Choroid plexus epithelial cell (primary cell): ENCODE data around the gene MYOC.

Experiments
- DNase-seq: peaks from one replicate; pipeline ENCODE4 v3.0.0-alpha.2; 2010; ENCODE audit warnings: low read depth
- H3K4me3 ChIP-seq: 2 replicates; pipeline ENCODE4 v1.5.1; 2011; ENCODE audit warnings: low read depth, mild to moderate bottlenecking, control low read depth, low read length, moderate library complexity
- TF ChIP-seq, protein P1 (sequence below): conservative IDR thresholded peaks from 2 replicates; pipeline ENCODE4 v1.5.1; 2011; ENCODE audit warnings: low read depth, mild to moderate bottlenecking, control low read depth, inconsistent platforms, low read length, moderate library complexity

Gene MYOC

DNA sequence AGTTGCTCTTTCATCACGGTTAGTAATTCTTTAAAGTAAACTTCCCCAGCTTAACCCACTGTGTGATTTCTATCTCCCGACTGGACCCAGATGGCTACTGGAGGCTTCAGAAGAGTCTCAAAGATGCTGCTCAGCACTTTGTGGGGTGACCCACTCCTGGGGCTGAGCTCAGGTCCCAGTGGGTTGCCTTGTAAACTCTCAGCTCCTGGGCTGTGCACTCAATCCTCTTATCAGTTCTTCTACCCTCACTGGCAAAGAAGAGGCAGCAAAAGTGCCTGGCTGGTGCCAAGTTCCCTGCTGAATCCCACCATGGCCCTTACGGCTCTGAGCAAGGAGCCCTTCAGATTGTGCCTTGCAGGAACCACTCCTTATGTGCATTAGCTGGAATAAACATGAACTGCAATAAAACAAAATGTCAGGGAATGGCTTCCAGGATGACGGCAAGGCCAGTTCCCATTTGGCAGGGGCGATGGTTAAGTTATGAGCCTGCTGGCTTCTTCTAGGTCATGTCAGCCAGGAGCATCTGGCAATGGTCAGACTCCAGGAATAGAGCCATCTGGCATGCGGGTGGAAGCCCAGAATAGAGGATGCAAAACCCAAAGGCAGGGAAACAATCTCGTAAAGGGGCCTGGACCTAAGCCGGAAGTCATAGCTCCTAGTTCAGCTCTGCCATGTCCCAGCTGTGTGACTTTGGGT is 6.8 kb downstream of the MYOC start:
- no peak overlapping the region for H3K4me3 ChIP-seq

DNA sequence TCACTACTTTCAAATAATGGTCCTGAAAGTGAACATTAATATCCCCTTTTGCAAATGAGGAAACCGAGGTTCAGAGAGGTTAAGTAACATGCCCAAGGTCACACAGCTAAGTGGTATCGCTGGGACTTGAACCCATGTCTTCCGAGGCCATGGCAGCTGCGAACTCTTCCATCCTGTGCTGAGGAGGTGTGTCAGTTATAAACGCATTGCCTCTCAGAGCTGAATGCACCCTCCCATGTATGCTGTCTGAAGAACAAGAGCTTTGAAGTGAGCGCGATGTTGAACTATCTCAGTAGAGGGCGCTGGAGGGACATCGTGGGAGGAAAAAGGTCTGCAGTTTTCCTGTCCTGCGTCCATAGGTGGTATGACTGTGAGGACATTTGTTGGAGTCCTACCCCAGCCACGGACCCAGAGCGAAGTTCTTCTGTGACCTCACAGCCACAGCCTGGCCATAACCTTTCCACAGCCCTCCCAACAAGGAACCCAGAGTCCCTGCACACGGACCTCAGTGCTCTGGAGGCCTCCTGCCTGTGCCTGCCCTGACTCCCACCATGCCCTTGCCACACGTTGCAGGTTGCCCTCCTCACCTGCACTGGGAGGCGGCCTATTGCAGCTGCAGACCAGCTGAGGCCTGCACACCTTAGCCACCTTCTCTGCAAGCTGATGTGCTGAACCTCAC is 7.5 kb downstream of the MYOC start:
- no peak overlapping the region for H3K4me3 ChIP-seq
- TF ChIP-seq, protein P1, sequence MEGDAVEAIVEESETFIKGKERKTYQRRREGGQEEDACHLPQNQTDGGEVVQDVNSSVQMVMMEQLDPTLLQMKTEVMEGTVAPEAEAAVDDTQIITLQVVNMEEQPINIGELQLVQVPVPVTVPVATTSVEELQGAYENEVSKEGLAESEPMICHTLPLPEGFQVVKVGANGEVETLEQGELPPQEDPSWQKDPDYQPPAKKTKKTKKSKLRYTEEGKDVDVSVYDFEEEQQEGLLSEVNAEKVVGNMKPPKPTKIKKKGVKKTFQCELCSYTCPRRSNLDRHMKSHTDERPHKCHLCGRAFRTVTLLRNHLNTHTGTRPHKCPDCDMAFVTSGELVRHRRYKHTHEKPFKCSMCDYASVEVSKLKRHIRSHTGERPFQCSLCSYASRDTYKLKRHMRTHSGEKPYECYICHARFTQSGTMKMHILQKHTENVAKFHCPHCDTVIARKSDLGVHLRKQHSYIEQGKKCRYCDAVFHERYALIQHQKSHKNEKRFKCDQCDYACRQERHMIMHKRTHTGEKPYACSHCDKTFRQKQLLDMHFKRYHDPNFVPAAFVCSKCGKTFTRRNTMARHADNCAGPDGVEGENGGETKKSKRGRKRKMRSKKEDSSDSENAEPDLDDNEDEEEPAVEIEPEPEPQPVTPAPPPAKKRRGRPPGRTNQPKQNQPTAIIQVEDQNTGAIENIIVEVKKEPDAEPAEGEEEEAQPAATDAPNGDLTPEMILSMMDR, result peak; percentile 96
- peak; percentile 93 for DNase-seq

More for the DNA sequence above, 6.8 kb downstream of the MYOC start:
- DNase-seq, result no peak
- TF ChIP-seq, protein P1, result no peak

DNA sequence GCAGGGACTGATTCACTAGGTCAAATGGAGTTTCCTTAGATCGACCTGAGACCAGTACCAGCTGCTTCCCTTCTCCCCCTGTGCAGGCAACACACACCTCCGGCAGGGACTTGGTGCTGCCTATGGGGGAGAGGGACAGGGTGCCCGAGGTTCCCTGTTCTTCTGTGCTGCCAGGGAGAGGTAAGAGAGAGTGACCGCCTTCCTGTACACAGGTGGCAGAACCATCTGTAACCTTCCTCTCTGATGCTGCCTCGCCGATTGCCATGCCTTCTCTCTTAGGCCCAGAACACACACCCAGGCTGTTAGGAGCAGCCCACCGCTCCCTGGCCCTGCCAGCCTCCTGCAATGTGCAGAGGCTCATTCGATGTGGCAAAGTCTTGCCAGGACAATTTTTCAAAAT is 9.3 kb downstream of the MYOC start:
- H3K4me3 ChIP-seq, result no peak overlapping the region
- TF ChIP-seq, protein P1, result no peak
- no peak for DNase-seq

DNA sequence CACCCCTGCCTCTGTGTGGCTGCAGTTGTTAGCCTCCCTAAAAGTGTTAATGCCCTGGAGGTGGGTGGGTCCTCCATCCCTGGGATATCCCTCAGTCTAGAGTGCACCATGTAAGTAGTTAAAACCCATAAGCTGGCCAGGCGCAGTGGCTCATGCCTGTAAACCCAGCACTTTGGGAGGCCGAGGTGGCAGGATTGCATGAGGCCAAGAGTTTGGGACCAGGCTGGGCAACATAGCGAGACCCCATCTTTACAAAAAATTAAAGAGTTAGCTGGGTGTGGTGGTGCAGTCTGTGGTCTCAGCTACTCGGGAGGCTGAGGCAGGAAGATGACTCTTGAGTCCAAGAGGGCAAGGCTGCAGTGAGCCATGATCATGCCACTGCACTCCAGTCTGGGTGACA is 10.3 kb downstream of the MYOC start:
- TF ChIP-seq, protein P1, result no peak
- no peak overlapping the region for H3K4me3 ChIP-seq
- DNase-seq, result no peak

DNA sequence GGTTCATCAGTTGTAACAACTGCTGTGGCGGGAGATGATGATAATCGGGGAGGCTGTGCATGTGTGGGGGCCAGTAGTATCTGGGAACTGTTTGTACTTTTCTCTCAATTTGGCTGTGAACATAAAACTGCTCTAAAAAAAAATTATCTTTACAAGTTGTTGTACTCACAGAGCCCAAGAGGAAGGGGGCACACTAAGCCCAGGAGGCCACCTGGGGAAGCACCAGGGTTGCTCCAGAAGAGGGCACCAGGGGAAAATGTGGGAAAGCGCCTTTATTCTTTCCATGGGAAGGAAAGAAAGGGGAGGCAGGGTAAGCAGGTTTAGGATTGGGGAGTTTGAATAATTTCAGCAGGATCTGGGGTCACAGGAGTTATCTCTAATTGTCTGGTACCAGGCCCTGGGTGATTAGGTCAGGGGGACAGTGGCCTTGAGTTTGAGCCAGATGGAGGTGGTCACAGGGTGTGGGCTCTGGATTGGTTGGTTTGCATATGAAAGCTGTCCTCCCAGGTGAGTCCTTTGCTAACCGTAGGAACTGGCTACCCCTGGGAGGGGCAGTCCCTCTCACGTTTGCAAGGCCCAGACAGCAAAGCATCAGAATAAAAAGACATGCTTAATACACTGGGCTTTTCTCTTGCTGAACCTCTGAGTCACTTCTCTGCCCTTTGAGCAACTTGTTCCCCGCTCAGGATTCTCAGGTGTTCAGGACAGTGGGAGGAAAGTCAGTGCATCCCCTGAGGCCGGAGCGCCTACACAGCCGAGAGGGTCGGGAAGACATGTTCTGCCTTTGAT is 11.2 kb downstream of the MYOC start:
- H3K4me3 ChIP-seq, result no peak overlapping the region
- no peak for DNase-seq
- TF ChIP-seq, protein P1, result no peak

DNA sequence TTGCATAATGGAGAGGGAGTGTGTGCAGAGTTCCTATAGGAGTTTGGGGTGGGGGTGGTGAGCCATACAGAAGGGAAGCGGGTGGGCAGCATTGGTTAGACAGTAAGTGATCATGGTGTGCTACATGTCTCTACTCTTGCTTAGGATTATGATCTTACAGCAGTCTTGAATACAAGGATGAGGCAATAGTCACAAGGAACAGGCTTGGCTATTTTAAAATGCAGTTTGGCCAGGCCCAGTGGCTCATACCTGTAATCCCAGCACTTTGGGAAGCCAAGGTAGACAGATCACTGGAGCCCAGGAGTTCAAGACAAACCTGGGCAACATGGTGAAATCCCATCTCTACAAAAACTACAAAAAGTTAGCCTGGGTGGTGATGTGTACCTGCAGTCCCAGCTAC is 12.3 kb downstream of the MYOC start:
- no peak for DNase-seq
- TF ChIP-seq, protein P1, result no peak
- H3K4me3 ChIP-seq, result no peak overlapping the region
